Measurements from ENCODE around the gene NHS.

The NHS gene

DNA sequence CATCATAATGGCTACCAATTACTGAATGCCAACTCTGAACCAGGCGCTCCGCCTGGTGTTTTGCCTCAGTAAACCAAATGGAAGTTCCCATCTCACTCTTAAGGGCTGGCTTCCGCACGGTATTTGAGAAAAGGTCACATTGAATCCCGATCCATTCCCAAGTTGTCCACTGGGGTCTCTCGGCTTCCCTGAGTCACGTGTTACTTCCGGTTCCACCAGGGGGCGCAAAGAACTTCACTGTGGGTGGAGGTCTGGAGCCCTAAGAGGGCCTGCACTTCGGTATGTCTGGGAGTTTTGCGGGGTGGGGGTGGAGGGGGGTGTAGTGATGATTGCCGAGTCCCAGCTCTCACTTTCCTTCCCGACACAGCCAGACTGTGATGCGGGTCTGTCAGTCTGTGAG, 13.4 kb upstream of the NHS start:
- TF ChIP-seq, protein P1, sequence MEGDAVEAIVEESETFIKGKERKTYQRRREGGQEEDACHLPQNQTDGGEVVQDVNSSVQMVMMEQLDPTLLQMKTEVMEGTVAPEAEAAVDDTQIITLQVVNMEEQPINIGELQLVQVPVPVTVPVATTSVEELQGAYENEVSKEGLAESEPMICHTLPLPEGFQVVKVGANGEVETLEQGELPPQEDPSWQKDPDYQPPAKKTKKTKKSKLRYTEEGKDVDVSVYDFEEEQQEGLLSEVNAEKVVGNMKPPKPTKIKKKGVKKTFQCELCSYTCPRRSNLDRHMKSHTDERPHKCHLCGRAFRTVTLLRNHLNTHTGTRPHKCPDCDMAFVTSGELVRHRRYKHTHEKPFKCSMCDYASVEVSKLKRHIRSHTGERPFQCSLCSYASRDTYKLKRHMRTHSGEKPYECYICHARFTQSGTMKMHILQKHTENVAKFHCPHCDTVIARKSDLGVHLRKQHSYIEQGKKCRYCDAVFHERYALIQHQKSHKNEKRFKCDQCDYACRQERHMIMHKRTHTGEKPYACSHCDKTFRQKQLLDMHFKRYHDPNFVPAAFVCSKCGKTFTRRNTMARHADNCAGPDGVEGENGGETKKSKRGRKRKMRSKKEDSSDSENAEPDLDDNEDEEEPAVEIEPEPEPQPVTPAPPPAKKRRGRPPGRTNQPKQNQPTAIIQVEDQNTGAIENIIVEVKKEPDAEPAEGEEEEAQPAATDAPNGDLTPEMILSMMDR (IDR thresholded peaks at IDR 0.05; ENCODE audit: low read depth, low read length, missing control alignments): peak; percentile 50
- in situ Hi-C loops (cut with HindIII; ENCODE audit: low pct_ligation_motif_present, low sequenced_read_pairs): no loop called here
- DNase-seq: no peak
- no peaks in the 10 kb centered on the region for H3K27me3 ChIP-seq (replicated peaks)
- H3K27ac ChIP-seq: no peak overlapping the region
- no peak overlapping the region for H3K4me3 ChIP-seq (ENCODE audit: low read depth, low read length)
- H3K36me3 ChIP-seq (replicated peaks): no peaks in the 10 kb centered on the region

DNA sequence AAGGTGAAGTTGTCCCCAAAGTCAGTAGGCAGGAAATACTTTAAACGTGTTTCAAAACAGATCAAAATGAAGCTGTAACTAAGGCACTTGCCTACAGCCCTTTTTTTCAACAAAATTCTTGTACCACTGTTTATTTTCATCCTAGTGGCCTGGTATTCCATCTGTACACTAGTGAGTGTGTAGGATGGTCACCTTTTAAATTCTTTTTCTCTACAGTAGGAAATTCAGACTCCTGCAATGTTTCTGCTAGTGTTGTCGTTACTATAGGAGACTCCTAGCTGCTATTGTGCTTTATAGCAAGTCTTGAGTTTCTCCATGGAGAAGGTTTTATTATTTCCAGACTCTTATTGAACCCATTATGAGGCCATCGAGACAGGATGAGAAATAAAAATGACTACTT, 7.0 kb upstream of the NHS start:
- DNase-seq: no peak
- no peaks in the 10 kb centered on the region for H3K36me3 ChIP-seq (replicated peaks)
- TF ChIP-seq, protein P1 (IDR thresholded peaks at IDR 0.05; ENCODE audit: low read depth, low read length, missing control alignments): no peak
- in situ Hi-C loops (cut with HindIII; ENCODE audit: low pct_ligation_motif_present, low sequenced_read_pairs): no loop called here
- H3K4me3 ChIP-seq (ENCODE audit: low read depth, low read length): no peak overlapping the region
- H3K27ac ChIP-seq: no peak overlapping the region
- H3K27me3 ChIP-seq (replicated peaks): no peaks in the 10 kb centered on the region

DNA sequence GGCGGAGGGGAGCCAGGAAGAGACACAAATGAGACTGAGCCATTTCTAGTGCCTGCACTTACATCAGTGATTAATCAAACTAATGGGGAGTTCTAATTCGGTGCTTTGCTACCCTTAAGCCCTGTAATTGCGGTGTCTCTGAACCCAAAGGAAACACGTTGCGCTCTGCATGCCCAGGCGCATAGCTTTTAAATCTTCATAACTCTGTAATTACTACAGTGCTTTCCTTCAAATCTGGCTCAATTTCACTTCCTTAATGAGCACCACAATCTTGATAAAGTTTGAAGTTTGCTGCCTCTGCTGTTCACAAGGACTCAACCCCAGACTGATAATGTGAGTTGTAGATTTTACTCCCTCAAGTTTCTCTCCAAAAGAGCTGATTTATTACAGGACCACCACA, 5.7 kb upstream of the NHS start:
- Histone ChIP-seq H3K27ac (no peak overlapping the region), H3K27me3 (replicated peaks) (no peaks in the 10 kb centered on the region), H3K4me3 (ENCODE audit: low read depth, low read length) (no peak overlapping the region), H3K36me3 (replicated peaks) (no peaks in the 10 kb centered on the region)
- in situ Hi-C loops (cut with HindIII; ENCODE audit: low pct_ligation_motif_present, low sequenced_read_pairs): no loop called here
- no peak for DNase-seq
- TF ChIP-seq, protein P1 (IDR thresholded peaks at IDR 0.05; ENCODE audit: low read depth, low read length, missing control alignments): no peak

DNA sequence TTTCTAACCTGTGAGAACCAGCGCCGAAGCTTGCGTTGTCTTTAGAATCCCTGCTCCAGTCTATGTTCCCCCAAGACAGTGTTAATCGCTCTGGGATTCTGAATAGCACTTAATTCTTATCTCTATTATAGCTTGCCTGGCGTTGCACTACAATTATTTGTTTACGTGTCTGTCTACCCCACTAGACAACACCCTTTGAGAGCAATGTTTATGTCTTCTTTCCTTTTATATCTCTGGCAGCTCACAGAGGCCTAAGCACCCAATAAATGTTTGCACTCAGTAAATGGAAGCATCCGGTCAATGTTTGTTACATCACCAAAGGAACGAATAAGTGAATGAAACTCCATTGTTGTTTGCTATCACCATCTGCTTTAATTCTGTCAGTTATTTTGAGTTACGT, 4.8 kb upstream of the NHS start:
- no peak overlapping the region for H3K27ac ChIP-seq
- in situ Hi-C loops (cut with HindIII; ENCODE audit: low pct_ligation_motif_present, low sequenced_read_pairs): no loop called here
- DNase-seq: no peak
- TF ChIP-seq, protein P1 (IDR thresholded peaks at IDR 0.05; ENCODE audit: low read depth, low read length, missing control alignments): no peak
- no peaks in the 10 kb centered on the region for H3K36me3 ChIP-seq (replicated peaks)
- no peak overlapping the region for H3K4me3 ChIP-seq (ENCODE audit: low read depth, low read length)
- H3K27me3 ChIP-seq (replicated peaks): no peaks in the 10 kb centered on the region

DNA sequence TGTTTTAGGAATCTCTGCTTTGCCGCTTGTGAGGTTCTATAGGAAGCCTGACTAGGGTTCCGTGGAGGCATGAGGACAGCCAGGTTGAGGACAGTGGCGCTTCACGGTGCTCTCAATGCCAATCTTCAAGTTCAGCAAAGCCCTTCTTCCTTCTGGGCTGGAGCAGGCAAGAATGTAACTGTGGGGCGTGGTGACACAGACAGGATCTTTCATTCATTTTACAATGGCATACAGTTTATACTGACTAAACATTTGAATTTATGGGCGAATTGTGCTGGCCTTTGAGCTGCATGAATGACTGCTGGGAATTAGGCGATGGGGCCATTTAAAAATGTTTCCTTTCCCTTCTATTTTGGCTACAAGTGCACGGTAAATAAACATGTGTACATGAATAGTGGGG, 2.9 kb upstream of the NHS start:
- TF ChIP-seq, protein P1 (IDR thresholded peaks at IDR 0.05; ENCODE audit: low read depth, low read length, missing control alignments): no peak
- Histone ChIP-seq H3K36me3 (replicated peaks) (no peaks in the 10 kb centered on the region), H3K27me3 (replicated peaks) (no peaks in the 10 kb centered on the region), H3K4me3 (ENCODE audit: low read depth, low read length) (no peak overlapping the region), H3K27ac (no peak overlapping the region)
- DNase-seq: no peak
- in situ Hi-C loops (cut with HindIII; ENCODE audit: low pct_ligation_motif_present, low sequenced_read_pairs): no loop called here

DNA sequence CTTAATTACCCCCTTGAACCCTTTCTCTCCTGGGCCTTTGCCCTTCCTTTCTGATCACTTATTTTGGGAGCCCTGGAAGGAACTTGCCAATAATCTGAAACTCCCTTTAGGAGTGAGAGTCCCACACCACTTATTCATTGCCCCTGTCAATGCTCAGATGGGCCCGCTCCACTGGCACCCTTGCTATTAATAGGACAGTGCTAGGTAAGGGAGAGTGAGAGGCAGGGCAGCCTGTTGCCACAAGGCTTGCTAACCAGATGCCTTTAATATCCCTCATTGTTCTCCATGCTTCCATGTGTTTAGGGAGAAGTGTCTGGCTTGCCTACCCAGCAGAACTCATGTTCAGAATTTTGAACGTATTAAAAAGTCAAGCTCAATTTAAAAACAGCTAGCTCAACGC, 1.7 kb upstream of the NHS start:
- Histone ChIP-seq H3K27ac (no peak overlapping the region), H3K36me3 (replicated peaks) (no peaks in the 10 kb centered on the region), H3K4me3 (ENCODE audit: low read depth, low read length) (no peak overlapping the region), H3K27me3 (replicated peaks) (no peaks in the 10 kb centered on the region)
- TF ChIP-seq, protein P1 (IDR thresholded peaks at IDR 0.05; ENCODE audit: low read depth, low read length, missing control alignments): no peak
- DNase-seq: no peak
- in situ Hi-C loops (cut with HindIII; ENCODE audit: low pct_ligation_motif_present, low sequenced_read_pairs): no loop called here

All from brain microvascular endothelial cell (primary cell).